WTC11 (cell line): Measurements from ENCODE around the gene FRYL. TPM values are rescaled to one million over a fixed set of nuclear protein-coding genes. Genes with fewer than 3 reads are reported as not detected.

ENCODE experiments used
- ATAC-seq: fragments of 200-7000 bp; cut with Tn5 transposase; 2 replicates; pipeline ENCODE4 v1.10.0; 2021; ENCODE audit warnings: mild to moderate bottlenecking, moderate library complexity
- CTCF ChIA-PET: fragments of 300-600 bp; sonication (Branson Sonifier 250); formaldehyde crosslinking; loops from one replicate; lab custom pipeline; 2021; ENCODE audit warnings: antibody characterized with exemption; lab: Charles Lee
- POLR2A ChIA-PET: fragments of 350-600 bp; sonication (Branson Sonifier 250); formaldehyde crosslinking; loops from one replicate; lab custom pipeline; 2021; ENCODE audit warnings: antibody characterized with exemption; lab: Charles Lee
- DNase-seq: peaks from one replicate; pipeline ENCODE4 v3.0.0; 2021; ENCODE audit warnings: low spot score
- H3K27ac Mint-ChIP-seq: 2 replicates; pipeline ENCODE4 v1.8.0; 2021; ENCODE audit warnings: mixed read lengths
- H3K27me3 Mint-ChIP-seq: 2 replicates; pipeline ENCODE4 v1.8.0; 2021; ENCODE audit warnings: low read depth, mild to moderate bottlenecking, moderate library complexity, mixed read lengths
- H3K36me3 Mint-ChIP-seq: 2 replicates; pipeline ENCODE4 v1.8.0; 2021; ENCODE audit warnings: mixed read lengths
- H3K4me1 Mint-ChIP-seq: 2 replicates; pipeline ENCODE4 v1.8.0; 2022; ENCODE audit warnings: mixed read lengths
- H3K4me3 Mint-ChIP-seq: 2 replicates; pipeline ENCODE4 v1.8.0; 2021; ENCODE audit warnings: mild to moderate bottlenecking, moderate library complexity, mixed read lengths
- H3K9me3 Mint-ChIP-seq: 2 replicates; pipeline ENCODE4 v1.8.0; 2021; ENCODE audit warnings: mixed read lengths
- ATF6 ChIP-seq: sonication (generic); formaldehyde crosslinking; IDR thresholded peaks from 2 replicates; pipeline ENCODE4 v1.8.1; 2023; ENCODE audit warnings: mild to moderate bottlenecking, missing genetic modification reagents
- CTCF ChIP-seq: fragments of 200-600 bp; IDR thresholded peaks from 2 replicates; pipeline ENCODE4 v1.8.0; 2022; ENCODE audit warnings: antibody characterized with exemption
- E2F1 ChIP-seq: sonication (generic); formaldehyde crosslinking; IDR thresholded peaks from 2 replicates; pipeline ENCODE4 v1.8.0; 2022; ENCODE audit warnings: mild to moderate bottlenecking, missing genetic modification reagents
- ERG ChIP-seq: fragments of 250-450 bp; sonication (Bioruptor Pico); IDR thresholded peaks from 2 replicates; pipeline ENCODE4 v1.8.0; 2021; ENCODE audit warnings: mild to moderate bottlenecking
- HMGXB4 ChIP-seq: sonication (generic); formaldehyde crosslinking; IDR thresholded peaks from 2 replicates; pipeline ENCODE4 v1.8.1; 2023; ENCODE audit warnings: mild to moderate bottlenecking, moderate library complexity, missing genetic modification reagents
- IRF2 ChIP-seq: sonication (generic); formaldehyde crosslinking; IDR thresholded peaks from 2 replicates; pipeline ENCODE4 v1.8.0; 2022; ENCODE audit warnings: low read depth, missing genetic modification reagents, borderline replicate concordance
- MLX ChIP-seq: sonication (generic); formaldehyde crosslinking; IDR thresholded peaks from 2 replicates; pipeline ENCODE4 v1.8.1; 2023; ENCODE audit warnings: mild to moderate bottlenecking, missing genetic modification reagents, moderate library complexity
- NR2C2 ChIP-seq: sonication (generic); formaldehyde crosslinking; IDR thresholded peaks from 2 replicates; pipeline ENCODE4 v1.8.0; 2022; ENCODE audit warnings: mild to moderate bottlenecking, missing genetic modification reagents
- STAT6 ChIP-seq: sonication (generic); formaldehyde crosslinking; conservative IDR thresholded peaks from 2 replicates; pipeline ENCODE4 v1.8.1; 2023; ENCODE audit warnings: mild to moderate bottlenecking, low read depth, missing genetic modification reagents, moderate library complexity
- TEAD1 ChIP-seq: sonication (generic); formaldehyde crosslinking; IDR thresholded peaks from 2 replicates; pipeline ENCODE4 v1.8.0; 2022; ENCODE audit warnings: mild to moderate bottlenecking, missing genetic modification reagents
- USF2 ChIP-seq: sonication (generic); formaldehyde crosslinking; IDR thresholded peaks from 2 replicates; pipeline ENCODE4 v1.8.1; 2023; ENCODE audit warnings: mild to moderate bottlenecking, missing genetic modification reagents, moderate library complexity
- ZBTB21 ChIP-seq: sonication (generic); formaldehyde crosslinking; IDR thresholded peaks from 2 replicates; pipeline ENCODE4 v1.8.1; 2023; ENCODE audit warnings: mild to moderate bottlenecking, missing genetic modification reagents, borderline replicate concordance
- ZMAT4 ChIP-seq: fragments of 250-450 bp; sonication (Bioruptor Pico); IDR thresholded peaks from 2 replicates; pipeline ENCODE4 v1.9.0; 2021; ENCODE audit warnings: mild to moderate bottlenecking
- ZNF138 ChIP-seq: sonication (generic); formaldehyde crosslinking; conservative IDR thresholded peaks from 2 replicates; pipeline ENCODE4 v1.8.1; 2022; ENCODE audit warnings: mild to moderate bottlenecking, moderate library complexity, missing genetic modification reagents
- ZNF317 ChIP-seq: sonication (generic); formaldehyde crosslinking; IDR thresholded peaks from 2 replicates; pipeline ENCODE4 v1.8.1; 2023; ENCODE audit warnings: low read depth, mild to moderate bottlenecking, moderate library complexity, missing genetic modification reagents, borderline replicate concordance
- ZNF532 ChIP-seq: fragments of 250-450 bp; sonication (Bioruptor Pico); IDR thresholded peaks from 2 replicates; pipeline ENCODE4 v1.9.0; 2021; ENCODE audit warnings: mild to moderate bottlenecking, borderline replicate concordance
- total RNA-seq: library from RNA; stranded (reverse); gene quantifications from 3 replicates; pipeline ENCODE4 v1.2.3, GENCODE V29; 2021

Gene FRYL
- total RNA-seq, 1 experiment from 2014 or later, result 38.7 TPM

- ChIA-PET CTCF (no interaction called here), POLR2A (no interaction called here)
- no peak for ATAC-seq
- Mint-ChIP-seq H3K27me3 (no peaks in the 10 kb centered on the region), H3K9me3 (no peaks in the 10 kb centered on the region), H3K4me3 (no peak overlapping the region), H3K27ac (no peak overlapping the region; the same call in 1 of the 2 replicates), H3K4me1 (peaks cover 3% of the 10 kb centered on the region; the same call in 1 of the 2 replicates), H3K36me3 (no peaks in the 10 kb centered on the region)
- no peak for TF ChIP-seq ZBTB21 (CRISPR knock-in tag)
- TF ChIP-seq MLX (CRISPR knock-in tag), result no peak
- no peak for TF ChIP-seq HMGXB4
- TF ChIP-seq USF2 (CRISPR knock-in tag), result no peak
- TF ChIP-seq ZNF317 (CRISPR knock-in tag), result no peak
- no peak for TF ChIP-seq NR2C2 (CRISPR knock-in tag)
- no peak for TF ChIP-seq ZNF532 (CRISPR knock-in tag)
- no peak for TF ChIP-seq ATF6 (CRISPR knock-in tag)
- TF ChIP-seq CTCF, result no peak
- DNase-seq, result no peak
Observed at GRCh38 chr4:48602763-48603162, 177.3 kb downstream of the FRYL start.

- H3K27ac Mint-ChIP-seq, result no peak overlapping the region
- H3K4me3 Mint-ChIP-seq, result no peak overlapping the region
- H3K27me3 Mint-ChIP-seq, result no peaks in the 10 kb centered on the region
- no peaks in the 10 kb centered on the region for H3K9me3 Mint-ChIP-seq
- ChIA-PET POLR2A (no interaction called here), CTCF (interaction anchor here (1.7 kb wide), 1 partner anchor 24 kb away, joined by 4 read pairs; no protein-coding TSS in a partner anchor)
- ATAC-seq, result no peak
- no peaks in the 10 kb centered on the region for H3K36me3 Mint-ChIP-seq
- DNase-seq, result no peak
- peaks cover 3% of the 10 kb centered on the region; the same call in 1 of the 2 replicates for H3K4me1 Mint-ChIP-seq
- TF ChIP-seq ERG (no peak), E2F1 (no peak), STAT6 (CRISPR knock-in tag) (no peak), ZNF138 (no peak), ZMAT4 (CRISPR knock-in tag) (no peak), TEAD1 (CRISPR knock-in tag) (no peak), IRF2 (CRISPR knock-in tag) (no peak), ZNF317 (CRISPR knock-in tag) (no peak), ZBTB21 (CRISPR knock-in tag) (no peak)
Observed at GRCh38 chr4:48602222-48602621, 177.9 kb downstream of the FRYL start.
